SH-SY5Y (cell line): Measurements from ENCODE around the gene CFAP20DC.

ENCODE experiments used
- GATA2 ChIP-seq: IDR thresholded peaks from 2 replicates; pipeline ENCODE4 v1.6.1; 2011; ENCODE audit warnings: mild to moderate bottlenecking, low read depth, low read length
- GATA3 ChIP-seq: IDR thresholded peaks from 2 replicates; pipeline ENCODE4 v1.6.1; 2011; ENCODE audit warnings: low read depth, mild to moderate bottlenecking, low read length, moderate library complexity

GRCh38 chr3:58722561-58722960 lies 327.3 kb downstream of the CFAP20DC start:
- TF ChIP-seq GATA3, result peak; percentile 92
- peak; percentile 99 for TF ChIP-seq GATA2
